SH-SY5Y (cell line): ENCODE data around the gene CTSH.

Source experiments
- GATA2 ChIP-seq: IDR thresholded peaks from 2 replicates; pipeline ENCODE4 v1.6.1; 2011; ENCODE audit warnings: mild to moderate bottlenecking, low read depth, low read length
- GATA3 ChIP-seq: IDR thresholded peaks from 2 replicates; pipeline ENCODE4 v1.6.1; 2011; ENCODE audit warnings: low read depth, mild to moderate bottlenecking, low read length, moderate library complexity

Gene CTSH

DNA sequence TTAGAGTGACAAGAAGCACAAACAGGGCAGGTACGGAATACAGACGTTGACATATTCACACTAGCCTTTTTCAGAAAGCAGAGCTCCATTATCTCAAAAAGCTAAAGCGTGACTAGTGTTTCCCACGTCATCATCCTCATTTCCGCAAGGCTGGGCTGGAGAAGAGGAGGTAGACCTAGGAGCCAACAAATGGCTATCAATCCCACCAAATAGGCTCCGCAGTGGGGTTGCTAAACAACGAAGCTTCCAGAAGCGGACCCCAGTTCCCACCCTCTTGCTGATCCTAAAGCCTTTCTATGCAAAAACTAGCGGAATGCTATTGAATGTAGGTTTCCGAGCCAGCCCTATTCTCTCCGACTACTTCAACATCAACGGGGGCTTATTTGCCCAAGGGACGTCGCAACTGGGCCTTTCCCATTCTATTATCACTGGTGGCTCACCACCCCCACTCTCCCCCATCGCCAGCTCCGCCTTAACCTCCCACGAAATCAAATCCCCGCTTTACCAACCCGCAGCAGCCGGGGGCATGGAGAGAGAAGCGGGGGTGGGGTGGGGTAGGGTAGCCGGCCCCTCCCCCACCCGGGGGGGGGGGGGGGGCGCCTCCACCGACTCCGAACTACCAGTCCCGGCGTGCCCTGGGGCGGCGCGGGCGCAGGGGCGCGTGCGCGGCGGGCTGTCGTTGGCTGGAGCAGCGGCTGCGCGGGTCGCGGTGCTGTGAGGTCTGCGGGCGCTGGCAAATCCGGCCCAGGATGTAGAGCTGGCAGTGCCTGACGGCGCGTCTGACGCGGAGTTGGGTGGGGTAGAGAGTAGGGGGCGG is 72.5 kb downstream of the CTSH start, which contains the start of gene MORF4L1:
MORF4L1 (plus strand) TSS at position 736 of the 817 bp plus-strand sequence. CDS start 128 bp downstream, outside the sequence.
- TF ChIP-seq GATA3 (no peak), GATA2 (no peak)
